Astrocyte (in vitro differentiated cells and primary cell): ENCODE data around the gene CHERP.

Source experiments
- CTCF ChIP-seq: IDR thresholded peaks from 2 replicates; pipeline ENCODE4 v1.5.1; 2011; ENCODE audit warnings: low read depth, mild to moderate bottlenecking, inconsistent platforms, low read length, moderate library complexity; ENCODE audit not compliant: insufficient read depth
- EZH2 ChIP-seq: IDR thresholded peaks from 2 replicates; pipeline ENCODE4 v1.6.1; 2012; ENCODE audit warnings: mild to moderate bottlenecking, low read length, inconsistent platforms; ENCODE audit not compliant: insufficient read depth

- no peak for TF ChIP-seq CTCF
- TF ChIP-seq EZH2 = no peak
Observed at GRCh38 chr19:16540948-16541347, 1.3 kb downstream of the CHERP start.
